ENCODE data around the gene KIF3A. TPM values are rescaled to one million over a fixed set of nuclear protein-coding genes. Genes with fewer than 3 reads are reported as not detected.

Gene KIF3A
- total RNA-seq = 10 to 100 TPM; 16.8 to 19.3 TPM

GRCh38 chr5:132736853-132737833 lies at the start of gene KIF3A:
Gene KIF3A, minus strand, starts transcription at chr5:132737546. Its CDS starts 127 bp downstream, at chr5:132737419.
- H3K27me3 Mint-ChIP-seq = peaks cover 9% of the 10 kb centered on the region
- POLR2A ChIA-PET = interaction anchor here (0.6 to 2.7 kb wide), 12 partner anchors 10 to 115 kb away, joined by 3 to 22 read pairs (median 4); partner anchors contain the start of genes CCNI2 and IL4
- H3K27ac Mint-ChIP-seq = peak within 1 kb of the TSS; percentile 86

DNA sequence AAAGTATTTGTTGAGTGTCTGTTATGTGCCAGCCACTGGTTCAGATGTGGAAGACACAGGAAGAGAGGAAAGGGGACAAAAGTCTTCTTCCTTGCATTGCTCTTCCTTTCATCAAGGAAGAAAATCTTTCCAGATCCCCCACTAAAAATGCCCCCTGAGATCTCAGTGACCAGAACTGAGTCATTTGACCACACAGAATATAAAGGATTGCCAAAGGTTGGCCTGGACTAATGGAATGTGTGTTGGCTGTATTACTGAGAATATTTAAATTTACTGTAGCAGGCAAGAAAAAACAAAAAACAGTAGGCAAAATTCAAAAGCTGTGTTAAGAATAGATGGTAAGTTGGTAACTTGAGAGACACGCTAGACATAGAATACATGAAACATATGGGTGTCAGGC lies 49.7 kb upstream of the KIF3A start:
- Mint-ChIP-seq H3K36me3 (no peaks in the 10 kb centered on the region), H3K27me3 (peaks cover 28% of the 10 kb centered on the region), H3K4me1 (peaks cover 6% of the 10 kb centered on the region), H3K4me3 (no peak overlapping the region), H3K9me3 (no peaks in the 10 kb centered on the region), H3K27ac (no peak overlapping the region)
- POLR2A ChIA-PET = interaction anchor here (0.8 kb wide), 1 partner anchor 10 kb away, joined by 3 read pairs; the partner anchor contains the start of gene SEPTIN8
- no peak for ATAC-seq (ENCODE audit: low read depth)
- DNase-seq = no peak

More at GRCh38 chr5:132736853-132737833, at the start of gene KIF3A:
- Mint-ChIP-seq H3K4me1 (peaks cover 38% of the 10 kb centered on the region), H3K36me3 (peaks cover 9% of the 10 kb centered on the region), H3K4me3 (peak within 1 kb of the TSS; percentile 90), H3K9me3 (no peaks in the 10 kb centered on the region)
- ATAC-seq (ENCODE audit: low read depth) (peak; percentile 95), DNase-seq (peak; percentile 98)

- POLR2A ChIA-PET = no interaction called here
- Mint-ChIP-seq H3K4me1 (peaks cover 17% of the 10 kb centered on the region), H3K27ac (no peak overlapping the region), H3K36me3 (no peaks in the 10 kb centered on the region), H3K27me3 (peaks cover 40% of the 10 kb centered on the region), H3K4me3 (no peak overlapping the region), H3K9me3 (no peaks in the 10 kb centered on the region)
- no peak for ATAC-seq (ENCODE audit: low read depth)
- DNase-seq = no peak
Measured at GRCh38 chr5:132785864-132786263, 48.5 kb upstream of the KIF3A start.

DNA sequence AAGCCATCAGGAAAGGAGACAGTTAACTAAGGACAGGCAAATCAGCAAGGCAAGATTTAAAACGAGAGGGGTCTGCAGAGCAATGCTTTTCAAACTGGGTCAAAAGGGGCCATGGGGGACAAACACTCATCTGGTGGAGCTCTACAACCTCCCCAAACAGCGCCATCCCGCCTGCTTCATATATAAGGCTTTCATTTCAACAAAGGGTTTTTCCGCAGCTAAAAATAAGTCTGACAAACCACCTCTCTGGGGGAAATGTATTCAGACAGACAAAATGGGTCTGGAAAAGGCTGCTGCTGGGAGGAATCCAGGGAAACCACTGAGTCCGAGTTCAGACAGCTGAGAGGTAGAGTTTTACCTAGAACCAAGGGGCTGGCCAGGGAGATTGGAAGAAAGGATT lies 48.0 kb upstream of the KIF3A start:
- DNase-seq (no peak), ATAC-seq (ENCODE audit: low read depth) (no peak)
- Mint-ChIP-seq H3K4me3 (no peak overlapping the region), H3K9me3 (no peaks in the 10 kb centered on the region), H3K27ac (no peak overlapping the region), H3K27me3 (peaks cover 38% of the 10 kb centered on the region), H3K4me1 (peaks cover 20% of the 10 kb centered on the region), H3K36me3 (no peaks in the 10 kb centered on the region)
- POLR2A ChIA-PET = no interaction called here

DNA sequence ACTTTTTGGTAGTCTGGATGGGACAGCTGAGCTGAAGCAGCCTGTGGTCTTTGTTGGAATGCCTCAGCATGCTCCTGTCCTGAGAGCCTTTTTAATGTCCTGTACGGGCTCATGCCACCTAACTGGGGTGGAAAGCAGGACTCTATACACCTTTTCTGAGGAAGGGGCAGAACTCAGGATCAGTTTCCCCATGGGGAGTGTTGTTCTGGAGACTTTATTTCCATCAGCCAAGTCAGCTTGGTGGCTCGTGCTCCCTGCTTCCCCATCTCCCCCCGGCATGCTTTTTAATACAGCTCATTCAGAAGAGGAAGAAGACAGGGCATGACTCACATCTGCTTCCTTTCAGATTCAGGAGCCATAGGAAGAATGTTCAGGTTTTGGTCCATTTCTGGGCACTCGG lies 44.8 kb upstream of the KIF3A start:
- Mint-ChIP-seq H3K27me3 (peaks cover 45% of the 10 kb centered on the region), H3K4me3 (no peak overlapping the region), H3K27ac (no peak overlapping the region), H3K9me3 (no peaks in the 10 kb centered on the region), H3K36me3 (peaks cover 2% of the 10 kb centered on the region), H3K4me1 (peaks cover 39% of the 10 kb centered on the region)
- ATAC-seq (ENCODE audit: low read depth) = no peak
- DNase-seq = no peak
- POLR2A ChIA-PET = interaction anchor here (0.6 kb wide), 1 partner anchor 9 kb away, joined by 3 read pairs; no protein-coding TSS in a partner anchor

- peaks cover 2% of the 10 kb centered on the region for H3K36me3 Mint-ChIP-seq
- peaks cover 41% of the 10 kb centered on the region for H3K27me3 Mint-ChIP-seq
- ATAC-seq (ENCODE audit: low read depth) (no peak), DNase-seq (no peak)
- no peak overlapping the region for H3K27ac Mint-ChIP-seq
- POLR2A ChIA-PET = no interaction called here
- H3K4me3 Mint-ChIP-seq = peak overlapping the region; percentile 15
- H3K4me1 Mint-ChIP-seq = peaks cover 40% of the 10 kb centered on the region
- no peaks in the 10 kb centered on the region for H3K9me3 Mint-ChIP-seq
Measured at GRCh38 chr5:132781029-132781428, 43.7 kb upstream of the KIF3A start.

DNA sequence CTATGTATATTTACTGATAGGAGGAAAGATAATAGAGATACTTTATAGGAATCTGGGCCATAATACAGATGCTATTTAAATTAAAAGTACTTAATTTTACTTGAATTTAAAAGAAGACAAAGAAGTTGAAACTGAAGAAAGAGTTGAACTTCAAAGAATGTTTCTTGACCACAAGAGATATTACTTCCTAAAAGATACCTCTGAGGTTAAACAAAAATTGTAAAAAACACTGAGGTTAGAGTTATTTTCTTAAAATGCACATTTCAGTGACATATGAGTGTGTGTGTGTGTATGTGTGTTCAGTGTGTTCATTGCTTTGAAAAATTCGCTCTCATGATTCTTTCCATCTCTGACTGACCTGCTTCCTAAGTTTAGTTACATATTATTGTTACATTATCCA lies 43.2 kb upstream of the KIF3A start:
- peaks cover 2% of the 10 kb centered on the region for H3K36me3 Mint-ChIP-seq
- DNase-seq (no peak), ATAC-seq (ENCODE audit: low read depth) (no peak)
- H3K27me3 Mint-ChIP-seq = peaks cover 41% of the 10 kb centered on the region
- POLR2A ChIA-PET = no interaction called here
- no peak overlapping the region for H3K27ac Mint-ChIP-seq
- H3K4me3 Mint-ChIP-seq = peak overlapping the region; percentile 15
- H3K9me3 Mint-ChIP-seq = no peaks in the 10 kb centered on the region
- H3K4me1 Mint-ChIP-seq = peaks cover 41% of the 10 kb centered on the region

- peaks cover 44% of the 10 kb centered on the region for H3K4me1 Mint-ChIP-seq
- ATAC-seq (ENCODE audit: low read depth) (no peak), DNase-seq (no peak)
- H3K27ac Mint-ChIP-seq = no peak overlapping the region
- no peaks in the 10 kb centered on the region for H3K9me3 Mint-ChIP-seq
- peaks cover 39% of the 10 kb centered on the region for H3K27me3 Mint-ChIP-seq
- H3K4me3 Mint-ChIP-seq = peak overlapping the region; percentile 25
- POLR2A ChIA-PET = no interaction called here
- peaks cover 2% of the 10 kb centered on the region for H3K36me3 Mint-ChIP-seq
Measured at GRCh38 chr5:132779961-132780360, 42.6 kb upstream of the KIF3A start.

- DNase-seq (no peak), ATAC-seq (ENCODE audit: low read depth) (no peak)
- peaks cover 34% of the 10 kb centered on the region for H3K27me3 Mint-ChIP-seq
- peak overlapping the region; percentile 17 for H3K4me3 Mint-ChIP-seq
- peaks cover 2% of the 10 kb centered on the region for H3K36me3 Mint-ChIP-seq
- no peak overlapping the region for H3K27ac Mint-ChIP-seq
- H3K9me3 Mint-ChIP-seq = no peaks in the 10 kb centered on the region
- peaks cover 44% of the 10 kb centered on the region for H3K4me1 Mint-ChIP-seq
- POLR2A ChIA-PET = interaction anchor here (1.8 to 1.9 kb wide), 2 partner anchors 31 to 41 kb away, joined by 7 read pairs; partner anchors contain the start of genes CCNI2 and KIF3A
Measured at GRCh38 chr5:132778856-132779255, 41.5 kb upstream of the KIF3A start.

GRCh38 chr5:132778129-132778528 lies 40.8 kb upstream of the KIF3A start:
- Mint-ChIP-seq H3K36me3 (peaks cover 2% of the 10 kb centered on the region), H3K27ac (peak overlapping the region; percentile 77), H3K27me3 (peaks cover 29% of the 10 kb centered on the region), H3K4me1 (peaks cover 46% of the 10 kb centered on the region), H3K4me3 (peak overlapping the region; percentile 82), H3K9me3 (no peaks in the 10 kb centered on the region)
- POLR2A ChIA-PET = interaction anchor here (1.3 to 1.9 kb wide), 4 partner anchors 9 to 48 kb away, joined by 3 to 7 read pairs (median 5); partner anchors contain the start of genes CCNI2 and KIF3A
- ATAC-seq (ENCODE audit: low read depth) (no peak), DNase-seq (no peak)

DNA sequence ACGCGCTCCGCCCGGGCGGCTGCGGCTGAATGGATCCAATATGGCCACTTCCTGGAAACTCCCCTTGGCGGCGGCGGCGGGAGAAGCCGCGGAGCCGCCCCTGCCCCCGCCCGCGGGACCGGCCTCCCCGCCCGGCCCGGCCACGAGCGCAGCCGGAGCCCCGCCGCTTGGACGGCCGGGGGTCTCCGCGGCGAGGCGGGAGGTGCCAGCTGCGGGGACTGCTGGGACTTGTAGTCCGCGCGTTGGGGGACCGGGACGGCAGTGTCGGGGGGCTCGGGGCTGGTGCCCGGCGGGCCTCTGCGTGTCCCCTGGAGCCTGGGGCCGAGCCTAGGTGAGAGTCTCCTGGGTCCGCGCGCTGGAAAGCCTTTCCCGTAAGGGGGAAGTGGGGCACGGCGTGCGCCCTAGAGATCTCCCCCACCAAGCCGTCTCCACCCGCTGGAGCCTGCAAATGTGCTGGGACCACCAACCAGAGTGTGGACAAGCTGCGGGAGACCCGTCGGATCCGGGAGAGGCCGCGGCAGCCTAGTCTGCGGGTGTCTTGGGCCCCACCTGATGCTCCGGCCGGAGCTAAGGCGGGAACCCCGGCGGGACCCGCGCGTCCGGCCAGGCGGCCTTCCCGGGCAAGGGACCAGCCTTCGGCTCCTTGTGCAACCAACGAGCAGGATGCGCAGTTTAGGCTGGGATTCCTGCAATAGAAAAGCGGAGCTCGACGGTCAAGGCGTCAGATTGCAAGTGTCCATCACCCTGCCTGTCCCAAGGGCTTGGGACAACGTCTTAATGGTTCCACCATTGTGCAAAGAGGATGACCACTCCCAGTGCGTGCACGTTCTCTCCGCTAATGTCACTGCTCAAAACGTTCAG lies 40.1 kb upstream of the KIF3A start, which contains the start of gene SEPTIN8:
SEPTIN8 (minus strand) TSS at position 31 of the 861 bp plus-strand sequence. CDS start 102 bp downstream, outside the sequence.
- Mint-ChIP-seq H3K9me3 (no peaks in the 10 kb centered on the region), H3K36me3 (peaks cover 2% of the 10 kb centered on the region), H3K27ac (peak within 1 kb of the TSS; percentile 77), H3K4me3 (peak within 1 kb of the TSS; percentile 82), H3K4me1 (peaks cover 48% of the 10 kb centered on the region), H3K27me3 (peaks cover 25% of the 10 kb centered on the region)
- POLR2A ChIA-PET = interaction anchor here (1.3 to 1.9 kb wide), 6 partner anchors 9 to 48 kb away, joined by 3 to 7 read pairs (median 4); partner anchors contain the start of genes CCNI2 and KIF3A
- DNase-seq = peak; percentile 75
- no peak for ATAC-seq (ENCODE audit: low read depth)

DNA sequence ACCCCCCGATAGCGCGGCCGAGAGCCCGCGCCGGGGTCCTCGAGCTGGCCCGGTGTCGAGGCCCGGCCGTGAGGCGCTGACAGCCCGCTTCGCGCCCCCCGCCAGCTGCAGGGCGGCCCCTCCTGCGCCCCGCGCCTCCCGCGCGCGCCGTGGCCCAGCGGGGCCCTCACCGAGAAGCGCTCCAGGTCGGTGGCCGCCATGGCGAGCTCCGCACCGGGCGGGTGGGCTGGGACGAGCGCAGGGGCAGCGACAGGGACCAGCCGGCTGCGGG lies 39.5 kb upstream of the KIF3A start:
- Mint-ChIP-seq H3K4me3 (no peak overlapping the region), H3K27ac (no peak overlapping the region), H3K27me3 (peaks cover 20% of the 10 kb centered on the region), H3K9me3 (no peaks in the 10 kb centered on the region), H3K36me3 (peaks cover 2% of the 10 kb centered on the region), H3K4me1 (peaks cover 43% of the 10 kb centered on the region)
- POLR2A ChIA-PET = interaction anchor here (1.3 to 1.6 kb wide), 4 partner anchors 10 to 49 kb away, joined by 3 to 4 read pairs (median 3); no protein-coding TSS in a partner anchor
- peak; percentile 62 for ATAC-seq (ENCODE audit: low read depth)
- DNase-seq = no peak
